Stimulated activated CD8-positive, alpha-beta memory T cell treated with anti-CD3 and anti-CD28 coated beads, Interleukin-7, amount 100 ng/mL, for 1 hour (primary cell): Measurements from ENCODE around the gene SPATA33.

Source experiments
- DNase-seq, 2 donors: peaks; one replicate each; pipeline ENCODE4 v3.0.0-alpha.2; 2020; ENCODE audit warnings: low read depth in 2 of 2

Gene SPATA33

DNA sequence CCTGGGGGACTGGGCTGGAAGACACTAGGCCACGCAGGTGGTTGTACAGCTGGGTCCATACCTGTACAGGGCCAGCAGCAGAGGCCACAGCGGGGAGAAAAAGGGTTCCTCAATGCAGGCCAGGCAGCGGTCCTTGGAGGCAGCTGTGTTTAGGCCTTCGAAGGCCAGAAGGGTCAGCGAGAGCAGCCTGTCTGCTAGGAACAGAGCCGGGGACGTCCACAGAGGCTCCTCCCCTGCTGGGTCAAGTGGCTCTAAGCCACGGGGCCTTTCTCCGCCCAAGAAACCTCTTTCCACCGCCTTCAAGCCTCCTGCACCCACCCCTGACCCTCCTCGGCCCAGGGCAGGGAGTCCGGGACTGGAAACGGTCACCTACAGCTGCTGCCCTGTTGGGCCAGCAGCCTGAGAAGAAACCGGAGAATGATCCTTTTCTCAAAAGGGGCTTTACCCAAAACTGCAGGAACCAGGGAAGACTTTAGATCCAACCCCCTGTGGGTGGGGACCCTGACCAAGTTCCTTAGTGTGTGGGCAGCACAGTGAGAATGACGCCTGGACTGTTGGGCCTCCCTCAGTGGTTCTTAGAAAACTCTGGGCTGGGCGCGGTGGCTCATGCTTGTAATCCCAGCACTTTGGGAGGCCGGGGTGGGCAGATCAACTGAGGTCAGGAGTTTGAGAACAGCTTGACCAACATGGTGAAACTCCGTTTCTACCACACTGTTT lies 52.2 kb downstream of the SPATA33 start:
- DNase-seq, result no peak

GRCh38 chr16:89710709-89711564 lies 53.3 kb downstream of the SPATA33 start:
- no peak for DNase-seq

DNA sequence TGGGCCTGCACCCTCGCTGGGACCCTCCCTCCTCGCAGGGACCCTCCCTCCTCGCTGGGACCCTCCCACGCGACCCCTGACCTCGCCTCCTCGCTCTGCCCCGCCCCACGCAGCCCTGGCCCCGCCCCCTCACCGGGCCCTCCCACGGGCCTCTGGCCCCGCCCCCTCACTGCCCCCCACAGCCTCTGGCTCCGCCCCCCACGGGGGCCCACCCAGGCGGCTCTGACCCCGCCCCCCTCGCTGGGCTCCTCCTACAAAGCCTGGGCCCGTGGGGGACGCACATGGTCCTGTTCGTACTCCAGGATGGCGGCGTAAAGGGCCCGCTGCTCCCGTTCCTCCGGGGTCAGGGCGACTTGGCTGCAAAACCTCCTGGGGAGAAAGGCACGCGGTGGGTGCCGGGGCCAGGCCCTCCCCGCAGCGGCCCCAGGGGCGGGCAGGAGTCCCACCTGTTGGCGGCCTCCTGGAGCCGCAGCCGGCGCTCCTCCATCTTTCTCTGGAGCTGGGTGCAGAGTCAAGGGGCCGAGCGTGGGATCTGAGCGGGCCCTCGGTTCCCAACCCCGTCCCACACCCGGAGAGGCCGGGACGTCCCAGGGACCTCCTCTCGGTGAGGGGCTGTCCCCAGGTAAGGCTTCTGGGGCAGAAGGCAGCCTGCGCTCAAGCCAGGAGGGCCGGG lies 54.1 kb downstream of the SPATA33 start:
- peak; percentile 53 to 58 for DNase-seq

GRCh38 chr16:89712274-89712781 lies 54.7 kb downstream of the SPATA33 start:
- DNase-seq, result no peak

DNA sequence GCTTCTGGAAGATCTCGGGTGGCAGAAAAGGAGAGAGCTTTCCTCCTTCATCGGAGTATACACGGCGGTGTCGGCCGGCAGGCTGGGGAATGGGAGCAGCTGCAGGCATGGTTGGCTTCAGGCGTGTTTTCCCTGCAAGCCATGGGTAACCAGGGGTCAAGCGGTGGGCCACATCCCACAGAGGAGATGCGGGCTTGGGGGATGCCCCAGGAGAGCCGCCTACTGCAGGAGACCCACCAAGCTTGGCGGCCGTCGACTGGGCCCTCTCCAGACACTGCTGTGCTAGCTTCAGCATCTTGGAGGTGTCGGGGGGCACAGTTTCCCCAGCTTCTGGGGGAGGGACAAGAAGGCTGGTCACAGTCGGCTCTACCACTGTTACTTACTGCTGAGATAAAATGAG lies 58.9 kb downstream of the SPATA33 start:
- no peak for DNase-seq

DNA sequence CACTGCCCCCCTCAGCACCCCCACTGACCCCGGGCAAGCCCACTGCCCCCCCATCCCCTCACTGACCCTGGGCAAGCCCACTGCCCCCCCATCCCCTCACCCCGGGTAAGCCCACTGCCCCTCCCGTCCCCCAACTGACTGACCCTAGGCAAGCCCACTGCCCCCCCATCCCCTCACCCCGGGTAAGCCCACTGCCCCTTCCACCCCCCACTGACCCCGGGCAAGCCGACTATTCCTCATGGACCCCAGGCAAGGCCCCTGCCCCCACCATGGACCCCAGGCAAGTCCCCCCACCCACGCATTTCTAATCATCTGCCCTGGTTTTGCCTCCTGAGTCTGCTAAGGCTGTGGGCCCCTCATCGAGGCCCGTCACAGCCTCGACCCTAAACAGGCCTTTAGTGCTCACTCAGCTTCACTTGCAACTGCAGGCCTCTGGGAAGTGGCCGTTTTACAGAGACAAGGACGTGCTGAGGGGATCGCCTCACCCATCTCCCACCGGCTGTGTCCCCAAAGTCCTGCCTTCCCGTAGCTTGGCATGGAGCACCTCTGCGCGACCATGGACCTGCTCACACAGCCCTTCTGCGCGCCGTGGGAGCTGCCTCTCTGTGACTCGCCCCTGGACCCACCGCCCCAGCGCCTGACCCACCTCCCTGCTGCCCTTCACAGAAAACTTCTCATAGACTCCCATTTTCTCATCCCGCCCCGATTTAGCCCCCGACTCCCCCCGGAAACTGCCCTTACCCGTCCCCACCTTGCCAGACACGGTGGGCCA lies 59.5 kb downstream of the SPATA33 start:
- DNase-seq, result no peak

- no peak for DNase-seq
These were observed 60.3 kb downstream of the SPATA33 start for GRCh38 chr16:89717688-89718505.
